Thyroid gland (tissue), 4 donors: ENCODE data around the gene CHST9.

Experiments
- POLR2A ChIP-seq, 2 donors: fragments of 450-650 bp; IDR thresholded peaks; one replicate each; pipeline ENCODE4 v1.6.1; 2017; ENCODE audit warnings: antibody characterized with exemption in 2 of 2, mild to moderate bottlenecking in 2 of 2, moderate library complexity in 1 of 2
- TF ChIP-seq, protein P1 (sequence below), 6 experiments: fragments of 200-600 bp in 3 of 6; fragments of 450-650 bp in 3 of 6; sonication (generic) in 3 of 6; IDR thresholded peaks; one replicate each; pipeline ENCODE4 v1.5.1; 2016 to 2019; ENCODE audit warnings: antibody characterized with exemption in 6 of 6, mild to moderate bottlenecking in 2 of 6, inconsistent platforms in 1 of 6, moderate library complexity in 1 of 6

DNA sequence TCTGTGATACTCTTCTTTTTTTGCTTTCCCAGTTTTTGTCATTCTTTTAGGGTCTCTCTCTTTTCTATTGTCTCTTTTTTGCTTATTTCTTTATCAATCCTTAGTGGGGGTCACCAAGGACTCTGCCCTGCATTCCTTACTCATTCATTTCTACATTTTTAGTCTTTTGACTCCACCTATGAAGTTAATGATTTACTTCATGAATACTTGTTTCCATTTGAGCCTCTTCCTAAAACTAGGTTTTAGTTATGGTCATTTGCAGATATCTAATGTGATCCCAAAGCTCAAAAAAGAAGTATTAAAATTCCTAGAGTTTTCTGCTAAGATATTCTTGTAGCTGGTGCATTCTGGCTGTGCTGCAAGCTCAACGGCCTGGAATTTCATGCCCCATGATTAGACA is 170.3 kb downstream of the CHST9 start:
- TF ChIP-seq, protein P1, sequence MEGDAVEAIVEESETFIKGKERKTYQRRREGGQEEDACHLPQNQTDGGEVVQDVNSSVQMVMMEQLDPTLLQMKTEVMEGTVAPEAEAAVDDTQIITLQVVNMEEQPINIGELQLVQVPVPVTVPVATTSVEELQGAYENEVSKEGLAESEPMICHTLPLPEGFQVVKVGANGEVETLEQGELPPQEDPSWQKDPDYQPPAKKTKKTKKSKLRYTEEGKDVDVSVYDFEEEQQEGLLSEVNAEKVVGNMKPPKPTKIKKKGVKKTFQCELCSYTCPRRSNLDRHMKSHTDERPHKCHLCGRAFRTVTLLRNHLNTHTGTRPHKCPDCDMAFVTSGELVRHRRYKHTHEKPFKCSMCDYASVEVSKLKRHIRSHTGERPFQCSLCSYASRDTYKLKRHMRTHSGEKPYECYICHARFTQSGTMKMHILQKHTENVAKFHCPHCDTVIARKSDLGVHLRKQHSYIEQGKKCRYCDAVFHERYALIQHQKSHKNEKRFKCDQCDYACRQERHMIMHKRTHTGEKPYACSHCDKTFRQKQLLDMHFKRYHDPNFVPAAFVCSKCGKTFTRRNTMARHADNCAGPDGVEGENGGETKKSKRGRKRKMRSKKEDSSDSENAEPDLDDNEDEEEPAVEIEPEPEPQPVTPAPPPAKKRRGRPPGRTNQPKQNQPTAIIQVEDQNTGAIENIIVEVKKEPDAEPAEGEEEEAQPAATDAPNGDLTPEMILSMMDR (IDR thresholded peaks at IDR 0.05) = no peak
- no peak for TF ChIP-seq POLR2A (IDR thresholded peaks at IDR 0.05)
